Stomach (tissue), 9 donors: ENCODE results near the gene CAVIN2. TPM values are rescaled to one million over a fixed set of nuclear protein-coding genes. Genes with fewer than 3 reads are reported as not detected.

Source experiments
- DNase-seq, 2 donors: peaks; one replicate each; pipeline versions ENCODE4 v3.0.0 to v3.0.0-alpha.2; 2013 to 2019
- H3K27ac ChIP-seq, 5 donors: fragments of 200-600 bp in 4 of 5; sonication (generic) in 4 of 5; one replicate each; pipeline ENCODE4 v1.5.1; 2013 to 2019; ENCODE audit warnings: mild to moderate bottlenecking in 1 of 5, moderate library complexity in 1 of 5
- H3K27me3 ChIP-seq, 3 donors: fragments of 200-600 bp; sonication (generic); one replicate each; pipeline ENCODE4 v1.5.1; 2017 to 2019; ENCODE audit warnings: mixed run types in 1 of 3
- H3K36me3 ChIP-seq, 4 donors: fragments of 200-600 bp; sonication (generic); 1 replicate in 3 of 4; 2 replicates in 1 of 4; pipeline ENCODE4 v1.5.1; 2016 to 2019
- H3K4me1 ChIP-seq, 4 donors: fragments of 200-600 bp; sonication (generic); one replicate each; pipeline ENCODE4 v1.5.1; 2016 to 2019
- H3K4me3 ChIP-seq, 4 donors: fragments of 200-600 bp; sonication (generic) in 3 of 4; one replicate each; pipeline ENCODE4 v1.5.1; 2016 to 2019; ENCODE audit warnings: mild to moderate bottlenecking in 1 of 4
- H3K9me3 ChIP-seq, 4 donors: fragments of 200-600 bp; sonication (generic); one replicate each; pipeline ENCODE4 v1.5.1; 2016 to 2019
- EP300 ChIP-seq: sonication (generic); formaldehyde crosslinking; IDR thresholded peaks from one replicate; pipeline ENCODE4 v1.6.1; 2017; ENCODE audit warnings: antibody characterized with exemption
- POLR2A ChIP-seq, 4 donors: fragments of 450-650 bp; IDR thresholded peaks; one replicate each; pipeline ENCODE4 v1.6.1; 2016; ENCODE audit warnings: antibody characterized with exemption in 4 of 4, control low read depth in 2 of 4, mild to moderate bottlenecking in 1 of 4, moderate library complexity in 1 of 4
- POLR2AphosphoS5 ChIP-seq, 3 donors: sonication (generic); formaldehyde crosslinking; IDR thresholded peaks; one replicate each; pipeline ENCODE4 v1.6.1; 2016; ENCODE audit warnings: antibody characterized with exemption in 3 of 3
- WGBS, 5 donors: extraction: QIAGEN DNeasy Blood & Tissue Kit in 3 of 5; methylation state at CpG; one replicate each; pipeline versions ENCODE4 v1.1.5 to v1.1.7; 2013 to 2018; 5-methylcytosine and 5-hydroxymethylcytosine counted together
- intact Hi-C: fragments of 100-400 bp; cut with DNase I; formaldehyde crosslinking; loops from one replicate; pipeline ENCODE4 v1.15.1; 2023; ENCODE audit warnings: low total_unique reads
- polyA plus RNA-seq, 3 donors: library from polyadenylated mRNA; stranded (reverse); fragments of 200-250 nt; gene quantifications; one replicate each; pipeline ENCODE4 v1.2.3, GENCODE V29; 2013
- total RNA-seq, 5 donors: library from RNA; depleted of rRNA; stranded (reverse); fragments of >200 nt; gene quantifications; one replicate each; pipeline versions ENCODE4 v1.1.0 to v1.2.3, GENCODE V29; 2014 to 2016
- TF ChIP-seq, protein P1 (sequence below), 7 experiments: fragments of 450-650 bp in 4 of 7; fragments of 200-600 bp in 3 of 7; sonication (generic) in 3 of 7; IDR thresholded peaks; one replicate each; pipeline ENCODE4 v1.5.1; 2016 to 2019; ENCODE audit warnings: antibody characterized with exemption in 7 of 7, control low read depth in 2 of 7, mild to moderate bottlenecking in 1 of 7
- donor health status: healthy with polysubstance abuse.
- donor health status: Bipolar disorder and iron deficiency.
- donor health status: healthy.

CAVIN2 gene
- total and polyA plus RNA-seq, 8 donors: 5.8 to 46.3 (median 13.7) TPM

- TF ChIP-seq EP300 (no peak), POLR2A (IDR thresholded peaks at IDR 0.05) (no peak), POLR2AphosphoS5 (IDR thresholded peaks at IDR 0.05) (no peak)
- TF ChIP-seq, protein P1, sequence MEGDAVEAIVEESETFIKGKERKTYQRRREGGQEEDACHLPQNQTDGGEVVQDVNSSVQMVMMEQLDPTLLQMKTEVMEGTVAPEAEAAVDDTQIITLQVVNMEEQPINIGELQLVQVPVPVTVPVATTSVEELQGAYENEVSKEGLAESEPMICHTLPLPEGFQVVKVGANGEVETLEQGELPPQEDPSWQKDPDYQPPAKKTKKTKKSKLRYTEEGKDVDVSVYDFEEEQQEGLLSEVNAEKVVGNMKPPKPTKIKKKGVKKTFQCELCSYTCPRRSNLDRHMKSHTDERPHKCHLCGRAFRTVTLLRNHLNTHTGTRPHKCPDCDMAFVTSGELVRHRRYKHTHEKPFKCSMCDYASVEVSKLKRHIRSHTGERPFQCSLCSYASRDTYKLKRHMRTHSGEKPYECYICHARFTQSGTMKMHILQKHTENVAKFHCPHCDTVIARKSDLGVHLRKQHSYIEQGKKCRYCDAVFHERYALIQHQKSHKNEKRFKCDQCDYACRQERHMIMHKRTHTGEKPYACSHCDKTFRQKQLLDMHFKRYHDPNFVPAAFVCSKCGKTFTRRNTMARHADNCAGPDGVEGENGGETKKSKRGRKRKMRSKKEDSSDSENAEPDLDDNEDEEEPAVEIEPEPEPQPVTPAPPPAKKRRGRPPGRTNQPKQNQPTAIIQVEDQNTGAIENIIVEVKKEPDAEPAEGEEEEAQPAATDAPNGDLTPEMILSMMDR (IDR thresholded peaks at IDR 0.05): no peak
- DNase-seq: no peak
- no peaks in the 10 kb centered on the region for H3K27me3 ChIP-seq
- H3K9me3 ChIP-seq: no peaks in the 10 kb centered on the region
- no peak overlapping the region for H3K27ac ChIP-seq
- intact Hi-C loops: no loop called here
- no peaks in the 10 kb centered on the region for H3K36me3 ChIP-seq
- no peak overlapping the region for H3K4me3 ChIP-seq
- WGBS, 5 donors: 88 to 93% (median 90%) methylated on average over 7 of the region's 7 CpGs
- H3K4me1 ChIP-seq: peaks cover 0 to 5% (median 0%) of the 10 kb centered on the region in 4 donors
These were observed 9.4 kb upstream of the CAVIN2 start for GRCh38 chr2:191856111-191856876.

DNA sequence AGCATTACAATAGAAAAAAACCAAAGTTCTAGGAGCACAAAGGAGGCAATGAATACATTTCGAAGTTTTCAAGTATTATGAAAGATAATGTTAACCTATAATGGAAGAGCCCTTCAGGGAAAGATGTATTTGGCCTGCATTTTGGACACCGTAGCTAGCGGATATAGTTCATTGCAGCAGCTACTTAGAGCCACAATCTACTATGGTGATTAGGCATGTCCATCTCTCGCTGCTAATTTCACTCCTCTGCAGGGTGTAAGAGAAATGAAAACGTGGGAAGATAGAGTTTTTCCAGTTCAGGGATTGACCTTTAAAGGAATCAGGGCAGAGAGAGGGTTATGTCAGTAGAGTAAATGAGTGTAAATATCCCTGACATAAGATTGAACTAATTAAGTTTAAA lies 8.5 kb upstream of the CAVIN2 start:
- 82 to 87% (median 85%) methylated on average over 5 of the region's 5 CpGs for WGBS, 5 donors
- intact Hi-C loops: no loop called here

GRCh38 chr2:191854382-191855372 lies 7.8 kb upstream of the CAVIN2 start:
- no peak for TF ChIP-seq EP300
- no peak for TF ChIP-seq POLR2A (IDR thresholded peaks at IDR 0.05)
- TF ChIP-seq, protein P1 (IDR thresholded peaks at IDR 0.05): no peak
- TF ChIP-seq POLR2AphosphoS5 (IDR thresholded peaks at IDR 0.05): no peak
- intact Hi-C loops: no loop called here
- no peak overlapping the region for H3K27ac ChIP-seq
- 65 to 80% (median 71%) methylated on average over 6 of the region's 6 CpGs for WGBS, 5 donors
- peaks cover 0 to 5% (median 0%) of the 10 kb centered on the region in 4 donors for H3K4me1 ChIP-seq
- no peaks in the 10 kb centered on the region for H3K9me3 ChIP-seq
- DNase-seq: no peak
- H3K4me3 ChIP-seq: no peak overlapping the region
- no peaks in the 10 kb centered on the region for H3K36me3 ChIP-seq
- H3K27me3 ChIP-seq: no peaks in the 10 kb centered on the region

More for the DNA sequence above, 8.5 kb upstream of the CAVIN2 start:
- TF ChIP-seq POLR2A (IDR thresholded peaks at IDR 0.05): no peak
- TF ChIP-seq, protein P1 (IDR thresholded peaks at IDR 0.05): no peak
- TF ChIP-seq EP300: no peak
- TF ChIP-seq POLR2AphosphoS5 (IDR thresholded peaks at IDR 0.05): no peak
- Histone ChIP-seq H3K27me3 (no peaks in the 10 kb centered on the region), H3K36me3 (no peaks in the 10 kb centered on the region), H3K4me3 (no peak overlapping the region), H3K27ac (no peak overlapping the region), H3K4me1 (peaks cover 0 to 5% (median 0%) of the 10 kb centered on the region in 4 donors), H3K9me3 (no peaks in the 10 kb centered on the region)
- no peak for DNase-seq

DNA sequence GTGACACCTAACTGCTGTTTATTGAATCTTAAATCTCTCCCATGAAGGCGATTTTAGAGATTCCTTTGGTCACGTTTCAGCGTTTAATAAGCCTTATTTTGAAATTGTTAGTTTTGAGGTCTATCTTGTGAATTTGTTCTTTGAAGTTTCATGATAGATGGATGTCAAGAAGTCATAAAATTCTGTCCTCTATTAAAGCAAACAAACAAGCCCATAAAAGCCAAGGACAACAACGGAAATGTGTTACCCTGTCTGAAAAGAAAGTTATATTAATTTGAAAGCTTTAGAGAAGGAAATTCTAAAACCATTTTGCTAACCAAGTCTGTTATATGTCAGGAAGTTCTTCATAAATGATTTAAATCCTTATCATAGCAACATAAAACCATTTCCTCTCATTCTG lies 7.0 kb upstream of the CAVIN2 start:
- H3K36me3 ChIP-seq: no peaks in the 10 kb centered on the region
- no peaks in the 10 kb centered on the region for H3K27me3 ChIP-seq
- H3K4me1 ChIP-seq: peaks cover 0 to 5% (median 0%) of the 10 kb centered on the region in 4 donors
- no peak for TF ChIP-seq POLR2A (IDR thresholded peaks at IDR 0.05)
- no peak for TF ChIP-seq EP300
- no peak overlapping the region for H3K27ac ChIP-seq
- WGBS, 5 donors: 59 to 80% (median 71%) methylated on average over 4 of the region's 4 CpGs
- no peaks in the 10 kb centered on the region for H3K9me3 ChIP-seq
- H3K4me3 ChIP-seq: no peak overlapping the region
- no peak for DNase-seq
- intact Hi-C loops: no loop called here
